CD4-positive, alpha-beta T cell (primary cell): ENCODE data around the gene PIK3R1. TPM values are rescaled to one million over a fixed set of nuclear protein-coding genes. Genes with fewer than 3 reads are reported as not detected.

ENCODE experiments used
- ATAC-seq: fragments of 200-7000 bp; cut with Tn5 transposase; one replicate; pipeline ENCODE4 v1.10.0; 2022; ENCODE audit warnings: mild to moderate bottlenecking; ENCODE audit not compliant: poor library complexity
- CTCF ChIA-PET: fragments of 350-600 bp; sonication (Branson Sonifier 250); formaldehyde crosslinking; loops from one replicate; lab custom pipeline; 2021; ENCODE audit warnings: antibody characterized with exemption, inconsistent platforms; lab: Charles Lee
- POLR2A ChIA-PET: fragments of 350-600 bp; sonication (Branson Sonifier 250); formaldehyde crosslinking; loops from one replicate; lab custom pipeline; 2021; ENCODE audit warnings: antibody characterized with exemption, inconsistent platforms; lab: Charles Lee
- DNase-seq, 14 experiments: peaks; one replicate each; pipeline ENCODE4 v3.0.0-alpha.2; 2013 to 2020; ENCODE audit warnings: mixed read lengths in 2 of 14
- H3K27ac ChIP-seq, 2 donors: one replicate each; pipeline versions ENCODE4 v1.5.1 to v1.7.0; 2013; ENCODE audit warnings: low read length in 2 of 2, low read depth in 1 of 2, mild to moderate bottlenecking in 1 of 2
- H3K27me3 ChIP-seq, 2 experiments: 1 replicate in 1 of 2; 2 replicates in 1 of 2; pipeline versions ENCODE4 v1.6.1 to v1.7.0; 2013; ENCODE audit warnings: low read length in 2 of 2, control low read depth in 1 of 2, mild to moderate bottlenecking in 1 of 2, moderate library complexity in 1 of 2; ENCODE audit not compliant: insufficient read depth in 2 of 2, control insufficient read depth in 1 of 2
- H3K36me3 ChIP-seq: one replicate; pipeline ENCODE4 v1.6.1; 2013; ENCODE audit warnings: low read length, control low read depth; ENCODE audit not compliant: insufficient read depth
- H3K4me1 ChIP-seq: one replicate; pipeline ENCODE4 v1.6.1; 2013; ENCODE audit warnings: low read length, control low read depth; ENCODE audit not compliant: insufficient read depth
- H3K4me3 ChIP-seq: one replicate; pipeline ENCODE4 v1.5.1; 2013; ENCODE audit warnings: mild to moderate bottlenecking, low read length, moderate library complexity
- H3K9me3 ChIP-seq, 2 experiments: 1 replicate in 1 of 2; 2 replicates in 1 of 2; pipeline versions ENCODE4 v1.6.1 to v1.7.0; 2013; ENCODE audit warnings: low read length in 2 of 2, mild to moderate bottlenecking in 2 of 2, control low read depth in 1 of 2, moderate library complexity in 1 of 2; ENCODE audit not compliant: control insufficient read depth in 1 of 2, insufficient read depth in 1 of 2
- H3K27ac Mint-ChIP-seq: one replicate; pipeline ENCODE4 v1.8.0; 2020; ENCODE audit warnings: mixed read lengths
- H3K27me3 Mint-ChIP-seq: one replicate; pipeline ENCODE4 v1.8.0; 2021; ENCODE audit warnings: mixed read lengths
- H3K36me3 Mint-ChIP-seq: one replicate; pipeline ENCODE4 v1.8.0; 2021; ENCODE audit warnings: low read depth, mixed read lengths
- H3K4me1 Mint-ChIP-seq: one replicate; pipeline ENCODE4 v1.8.0; 2021; ENCODE audit warnings: low read depth, mixed read lengths
- H3K4me3 Mint-ChIP-seq: one replicate; pipeline ENCODE4 v1.8.0; 2020; ENCODE audit warnings: mild to moderate bottlenecking, mixed read lengths
- H3K9me3 Mint-ChIP-seq: one replicate; pipeline ENCODE4 v1.8.0; 2020; ENCODE audit warnings: mixed read lengths
- CTCF ChIP-seq: fragments of 200-600 bp; IDR thresholded peaks from one replicate; pipeline ENCODE4 v1.8.0; 2022; ENCODE audit warnings: antibody characterized with exemption, mild to moderate bottlenecking
- intact Hi-C, 2 experiments: fragments of 100-400 bp; cut with DNase I in 1 of 2; cut with micrococcal nuclease in 1 of 2; formaldehyde crosslinking; loops; one replicate each; pipeline versions ENCODE4 v1.15.1 to v1.9.0; 2023 to 2025; cut with DNase I, micrococcal nuclease
- total RNA-seq, 174 experiments: library from RNA in 2 of 174; stranded (reverse) in 2 of 174; gene quantifications; one replicate each; pipeline ENCODE4 v1.2.3 and lab custom pipeline; 2021 to 2026

Gene PIK3R1
- total RNA-seq, 2 experiments from 2014 or later = 455 to 459 TPM

GRCh38 chr5:68345582-68345981, 130.0 kb downstream of the PIK3R1 start:
- POLR2A ChIA-PET = no interaction called here
- H3K9me3 Mint-ChIP-seq = peaks cover 2% of the 10 kb centered on the region
- ATAC-seq (no peak), DNase-seq (no peak)
- no peaks in the 10 kb centered on the region for H3K27me3 ChIP-seq
- no peak overlapping the region for H3K27ac Mint-ChIP-seq
- peaks cover 0 to 8% of the 10 kb centered on the region in 2 experiments for H3K9me3 ChIP-seq
- no peak overlapping the region for H3K4me3 ChIP-seq
- CTCF ChIA-PET = no interaction called here
- intact Hi-C loops = no loop called here
- H3K36me3 ChIP-seq = no peaks in the 10 kb centered on the region
- no peaks in the 10 kb centered on the region for H3K27me3 Mint-ChIP-seq
- H3K4me3 Mint-ChIP-seq = no peak overlapping the region
- H3K4me1 ChIP-seq = peaks cover 6% of the 10 kb centered on the region
- H3K36me3 Mint-ChIP-seq = no peaks in the 10 kb centered on the region
- H3K27ac ChIP-seq = no peak overlapping the region
- no peak for TF ChIP-seq CTCF
- peaks cover 12% of the 10 kb centered on the region for H3K4me1 Mint-ChIP-seq

- Mint-ChIP-seq H3K27ac (no peak overlapping the region), H3K9me3 (peaks cover 2% of the 10 kb centered on the region), H3K36me3 (no peaks in the 10 kb centered on the region), H3K27me3 (no peaks in the 10 kb centered on the region), H3K4me3 (no peak overlapping the region), H3K4me1 (peaks cover 12% of the 10 kb centered on the region)
- ChIA-PET CTCF (no interaction called here), POLR2A (no interaction called here)
- H3K36me3 ChIP-seq = no peaks in the 10 kb centered on the region
- no peaks in the 10 kb centered on the region for H3K27me3 ChIP-seq
- ATAC-seq = no peak
- no peak overlapping the region for H3K27ac ChIP-seq
- H3K4me1 ChIP-seq = peaks cover 6% of the 10 kb centered on the region
- H3K4me3 ChIP-seq = no peak overlapping the region
- H3K9me3 ChIP-seq = peaks cover 0 to 8% of the 10 kb centered on the region in 2 experiments
- intact Hi-C loops = no loop called here
- no peak for TF ChIP-seq CTCF
- peak in 2 of 14 experiments; percentile 27 to 39 for DNase-seq
Measured at GRCh38 chr5:68347536-68347935, 132.0 kb downstream of the PIK3R1 start.

- Mint-ChIP-seq H3K4me3 (no peak overlapping the region), H3K36me3 (no peaks in the 10 kb centered on the region), H3K9me3 (peaks cover 2% of the 10 kb centered on the region), H3K27me3 (no peaks in the 10 kb centered on the region), H3K27ac (no peak overlapping the region), H3K4me1 (peaks cover 12% of the 10 kb centered on the region)
- ATAC-seq = no peak
- H3K27ac ChIP-seq = no peak overlapping the region
- no peaks in the 10 kb centered on the region for H3K27me3 ChIP-seq
- no peaks in the 10 kb centered on the region for H3K36me3 ChIP-seq
- H3K4me3 ChIP-seq = no peak overlapping the region
- intact Hi-C loops = no loop called here
- POLR2A ChIA-PET = no interaction called here
- peaks cover 0 to 8% of the 10 kb centered on the region in 2 experiments for H3K9me3 ChIP-seq
- CTCF ChIA-PET = no interaction called here
- DNase-seq = no peak
- H3K4me1 ChIP-seq = peaks cover 6% of the 10 kb centered on the region
- no peak for TF ChIP-seq CTCF
Measured at GRCh38 chr5:68348447-68349222, 133.1 kb downstream of the PIK3R1 start.
